SH-SY5Y (cell line): Measurements from ENCODE around the gene GAB4.

ENCODE experiments used
- GATA2 ChIP-seq: IDR thresholded peaks from 2 replicates; pipeline ENCODE4 v1.6.1; 2011; ENCODE audit warnings: mild to moderate bottlenecking, low read depth, low read length
- GATA3 ChIP-seq: IDR thresholded peaks from 2 replicates; pipeline ENCODE4 v1.6.1; 2011; ENCODE audit warnings: low read depth, mild to moderate bottlenecking, low read length, moderate library complexity

The GAB4 gene

GRCh38 chr22:16987822-16988221 lies 20.2 kb downstream of the GAB4 start:
- TF ChIP-seq GATA3 (no peak), GATA2 (no peak)

- TF ChIP-seq GATA3 (no peak), GATA2 (no peak)
These were observed 32.7 kb downstream of the GAB4 start for GRCh38 chr22:16975155-16975885.

- no peak for TF ChIP-seq GATA3
- no peak for TF ChIP-seq GATA2
These were observed 33.5 kb downstream of the GAB4 start for GRCh38 chr22:16974298-16975084.

- TF ChIP-seq GATA2 (no peak), GATA3 (no peak)
These were observed 34.3 kb downstream of the GAB4 start for GRCh38 chr22:16973591-16974297.

GRCh38 chr22:16972311-16972710 lies 35.7 kb downstream of the GAB4 start:
- TF ChIP-seq GATA2 (no peak), GATA3 (no peak)

GRCh38 chr22:16970446-16970845 lies 37.6 kb downstream of the GAB4 start:
- no peak for TF ChIP-seq GATA3
- no peak for TF ChIP-seq GATA2

GRCh38 chr22:16969508-16970327 lies 38.3 kb downstream of the GAB4 start:
- TF ChIP-seq GATA3 (no peak), GATA2 (no peak)

- no peak for TF ChIP-seq GATA2
- no peak for TF ChIP-seq GATA3
These were observed 39.8 kb downstream of the GAB4 start for GRCh38 chr22:16968218-16968595.

- TF ChIP-seq GATA2: no peak
- TF ChIP-seq GATA3: no peak
These were observed 40.4 kb downstream of the GAB4 start for GRCh38 chr22:16967453-16968217.

- TF ChIP-seq GATA2 (no peak), GATA3 (no peak)
These were observed 41.8 kb downstream of the GAB4 start for GRCh38 chr22:16966251-16966650.

- no peak for TF ChIP-seq GATA3
- no peak for TF ChIP-seq GATA2
These were observed 42.5 kb downstream of the GAB4 start for GRCh38 chr22:16965560-16965959.

- TF ChIP-seq GATA2 (no peak), GATA3 (no peak)
These were observed 42.9 kb downstream of the GAB4 start for GRCh38 chr22:16965083-16965482.

GRCh38 chr22:16964366-16964765 lies 43.7 kb downstream of the GAB4 start:
- no peak for TF ChIP-seq GATA3
- TF ChIP-seq GATA2: no peak
